ENCODE data around the gene PIK3AP1. TPM values are rescaled to one million over a fixed set of nuclear protein-coding genes. Genes with fewer than 3 reads are reported as not detected.

PIK3AP1 gene
- total and polyA plus RNA-seq, 2 of the 8 experiments (the other 6 are each of a cell fraction or from before 2014, with no cell fraction given), result 1.9 to 4.5 TPM

DNA sequence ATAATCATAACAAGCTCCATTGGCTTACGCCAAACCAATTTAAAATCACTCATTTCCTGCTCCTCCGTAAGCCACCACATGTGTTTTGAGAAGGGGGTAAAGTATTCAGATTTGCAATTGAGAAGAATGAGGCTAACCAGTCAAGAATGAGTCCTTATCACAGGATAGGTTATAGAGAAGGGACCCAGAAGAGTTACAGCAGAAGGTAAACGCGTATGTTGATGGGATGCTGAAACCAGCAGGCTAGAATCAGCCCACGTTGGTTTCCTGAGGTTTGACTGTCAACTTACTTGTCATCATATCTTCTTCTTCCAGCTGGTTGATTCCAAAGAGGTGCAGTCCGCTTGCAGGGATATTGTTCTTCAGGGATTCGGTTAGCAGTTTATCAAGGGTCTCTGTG, 69.4 kb downstream of the PIK3AP1 start:
- Histone ChIP-seq H2BK5ac (ENCODE audit: low read depth, low read length) (no peak overlapping the region), H2BK15ac (ENCODE audit: low read length) (no peak overlapping the region), H4K8ac (ENCODE audit: extremely low read depth, insufficient read depth, low read length) (no peak overlapping the region), H2AK5ac (ENCODE audit: low read depth, low read length) (no peak overlapping the region), H4K20me1 (replicated peaks in 1 of 2; ENCODE audit: control insufficient read depth in 1 of 2, insufficient read depth in 2 of 2, low read length in 2 of 2) (no peaks in the 10 kb centered on the region), H3K56ac (replicated peaks; ENCODE audit: insufficient read length, low read depth, low read length) (no peak overlapping the region), H2BK120ac (replicated peaks; ENCODE audit: low read depth, low read length) (no peak overlapping the region), H2AFZ (ENCODE audit: low read length) (no peak overlapping the region), H3K79me1 (ENCODE audit: low read depth, low read length) (no peaks in the 10 kb centered on the region), H4K5ac (ENCODE audit: insufficient read length, low read depth, low read length) (no peak overlapping the region), H3K4me2 (ENCODE audit: insufficient read depth in 1 of 2, low read depth in 2 of 2, low read length in 2 of 2) (no peak overlapping the region), H3K9me3 (ENCODE audit: insufficient read depth in 2 of 2, low read depth in 1 of 2, low read length in 1 of 2) (peaks cover 0 to 3% of the 10 kb centered on the region in 2 experiments; a peak in 1 of 4 replicates), H3K9ac (replicated peaks in 1 of 4; ENCODE audit: extremely low read depth in 1 of 4, low read depth in 3 of 4, low read length in 3 of 4) (no peak overlapping the region), H3K79me2 (ENCODE audit: control insufficient read depth in 1 of 2, insufficient read depth in 2 of 2, low read length in 2 of 2) (no peaks in the 10 kb centered on the region), H4K91ac (replicated peaks; ENCODE audit: insufficient read length, low read length) (no peak overlapping the region), H3K4me3 (ENCODE audit: extremely low read depth in 1 of 4, insufficient read depth in 2 of 4, low read depth in 3 of 4, low read length in 4 of 4) (no peak overlapping the region), H3K18ac (ENCODE audit: extremely low read depth, low read length) (no peak overlapping the region), H3K4ac (replicated peaks; ENCODE audit: insufficient read length, low read depth, low read length) (no peak overlapping the region), H3K36me3 (ENCODE audit: control insufficient read depth in 2 of 4, insufficient read depth in 4 of 4, low read length in 3 of 4) (no peaks in the 10 kb centered on the region), H2BK12ac (ENCODE audit: low read depth, low read length) (no peak overlapping the region), H3K14ac (ENCODE audit: insufficient read length) (no peak overlapping the region), H3K23ac (ENCODE audit: insufficient read length) (no peak overlapping the region), H3K23me2 (ENCODE audit: low read depth, low read length) (no peaks in the 10 kb centered on the region), H3K27me3 (replicated peaks in 1 of 4; ENCODE audit: control insufficient read depth in 3 of 4, extremely low read depth in 1 of 4, insufficient read depth in 3 of 4, low read length in 3 of 4) (no peaks in the 10 kb centered on the region), H2BK20ac (ENCODE audit: low read length) (no peak overlapping the region), H3K27ac (ENCODE audit: low read depth, low read length) (no peak overlapping the region), H3K4me1 (replicated peaks in 1 of 4; ENCODE audit: control insufficient read depth in 3 of 4, insufficient read depth in 4 of 4, low read length in 3 of 4) (no peaks in the 10 kb centered on the region)
- FAIRE-seq (no peak), DNase-seq (ENCODE audit: low read depth in 1 of 2, low spot score in 2 of 2) (no peak)
- TF ChIP-seq TCF12 (IDR thresholded peaks at IDR 0.05; ENCODE audit: low read depth, low read length) (no peak), NANOG (IDR thresholded peaks at IDR 0.05; ENCODE audit: insufficient read depth, low read depth, low read length, poor library complexity, severe bottlenecking) (no peak), JUN (IDR thresholded peaks at IDR 0.05; ENCODE audit: low read depth, low read length) (no peak), SP4 (IDR thresholded peaks at IDR 0.05; ENCODE audit: low read length) (no peak), BACH1 (IDR thresholded peaks at IDR 0.05; ENCODE audit: low read length) (no peak), EP300 (IDR thresholded peaks at IDR 0.05; ENCODE audit: borderline replicate concordance in 1 of 2, low read depth in 2 of 2, low read length in 2 of 2) (no peak), RNF2 (IDR thresholded peaks at IDR 0.05; ENCODE audit: borderline replicate concordance, low read depth, low read length, missing control alignments, poor library complexity, severe bottlenecking) (no peak), CTBP2 (IDR thresholded peaks at IDR 0.05; ENCODE audit: borderline replicate concordance, insufficient read depth, insufficient read length, low read length) (no peak), ASH2L (IDR thresholded peaks at IDR 0.05; ENCODE audit: low read length) (no peak)
- ChIA-PET CTCF (ENCODE audit: partially characterized antibody) (interaction anchor here (0.6 to 3.3 kb wide), 8 partner anchors 8 to 252 kb away, joined by 3 to 15 read pairs (median 3); partner anchors contain the start of gene TLL2), POLR2A (ENCODE audit: partially characterized antibody) (no interaction called here)
- 90% methylated on average over 7 of the region's 7 CpGs; no CpG with 5 or more reads in 1 of the 2 experiments for WGBS, 2 experiments (ENCODE audit: extremely low coverage in 1 of 2, insufficient coverage in 1 of 2, insufficient read length in 1 of 2, insufficient replicate concordance in 2 of 2, low coverage in 1 of 2, low lambda C conversion rate in 2 of 2, missing lambda C conversion rate in 1 of 2)

Data from H1 (cell line).